NCI-H1930 (cell line): ENCODE measurements around the gene JKAMP.

Experiments used
- DNase-seq, 2 experiments: peaks; one replicate each; lab custom pipeline; 2025; lab: John Stamatoyannopoulos, UW

The JKAMP gene

DNA sequence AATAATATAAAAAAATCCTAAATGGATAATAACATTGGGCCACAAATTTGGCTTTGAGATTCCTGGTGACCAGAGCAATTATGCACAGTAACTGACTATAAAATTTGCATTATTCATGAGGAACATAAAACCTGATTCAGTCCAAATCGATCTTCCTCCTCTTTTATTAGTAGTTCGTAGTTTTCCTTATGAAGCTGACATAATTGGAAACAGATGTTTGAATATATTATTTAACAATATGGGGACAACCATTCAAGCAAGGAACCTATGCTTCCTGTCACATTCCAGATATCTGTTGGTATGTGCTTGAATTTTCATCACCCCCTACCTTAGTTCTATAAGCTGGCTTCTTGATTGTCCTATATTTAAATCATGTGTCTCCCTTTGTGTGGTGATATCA is 57.4 kb downstream of the JKAMP start:
- no peak for DNase-seq

DNA sequence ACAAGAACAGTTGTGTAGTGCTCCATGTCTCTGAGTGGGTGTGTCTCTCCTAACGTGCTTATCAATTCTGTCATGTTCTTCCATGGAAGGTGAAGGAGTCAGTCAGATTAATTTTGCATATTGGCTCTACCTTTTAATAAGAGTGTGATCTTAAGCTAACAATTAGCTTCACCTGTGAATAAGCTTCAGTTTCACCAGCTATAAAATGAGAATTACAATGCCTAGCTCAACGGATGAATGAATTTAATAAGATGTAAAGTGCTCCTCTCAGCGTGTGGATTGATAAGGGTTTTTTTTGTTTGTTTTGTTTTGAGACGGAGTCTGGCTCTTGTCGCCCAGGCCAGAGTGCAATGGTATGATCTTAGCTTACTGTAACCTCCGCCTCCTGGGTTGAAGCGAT is 59.6 kb downstream of the JKAMP start:
- no peak for DNase-seq

DNA sequence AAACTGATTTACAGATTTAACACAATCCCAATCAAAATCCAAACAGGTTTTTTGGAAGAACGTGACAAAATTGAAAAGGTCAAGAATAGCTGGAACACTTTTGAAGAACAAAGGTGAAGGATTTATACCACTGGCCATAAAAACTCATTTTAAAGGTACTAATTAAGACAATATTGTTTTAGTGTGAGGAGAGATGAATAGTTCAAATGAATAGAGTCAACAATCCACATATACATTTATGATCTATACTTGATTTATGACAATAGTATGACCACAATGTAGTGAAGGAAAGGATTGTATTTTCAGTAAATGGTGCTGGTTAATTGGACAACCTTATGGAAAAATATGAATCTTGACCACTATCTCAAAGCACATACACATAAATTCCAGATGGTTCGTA is 63.0 kb downstream of the JKAMP start:
- DNase-seq = no peak
